NT2/D1 (cell line): Measurements from ENCODE around the gene NFIA.

Source experiments
- SUZ12 ChIP-seq: IDR thresholded peaks from 2 replicates; pipeline ENCODE4 v1.6.1; 2011; ENCODE audit not compliant: insufficient read length, insufficient read depth; ENCODE audit errors: extremely low read depth
- YY1 ChIP-seq: IDR thresholded peaks from 2 replicates; pipeline ENCODE4 v1.6.1; 2011; ENCODE audit not compliant: insufficient read length, insufficient read depth
- ZNF274 ChIP-seq: IDR thresholded peaks from 2 replicates; pipeline ENCODE4 v1.6.1; 2011; ENCODE audit warnings: mild to moderate bottlenecking, low read depth, low read length

DNA sequence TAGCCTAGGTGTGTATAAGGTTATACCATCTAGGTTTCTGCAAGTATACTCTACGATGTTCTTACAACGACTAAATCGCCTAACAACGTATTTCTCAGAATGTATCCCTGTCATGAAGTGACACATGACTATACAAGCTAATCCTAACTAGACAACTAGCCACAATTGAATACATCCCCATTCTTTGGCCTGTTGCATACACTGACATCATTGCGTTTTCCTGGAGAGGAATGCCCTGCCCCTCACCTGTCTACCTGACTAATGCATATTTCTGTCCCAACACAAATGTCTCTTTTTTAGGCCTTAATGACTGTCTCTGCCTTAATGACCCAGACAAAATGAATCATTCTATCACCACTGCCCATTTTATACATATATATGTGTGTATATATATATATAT is 8.5 kb upstream of the NFIA start:
- no peak for TF ChIP-seq ZNF274
- no peak for TF ChIP-seq YY1
- TF ChIP-seq SUZ12, result no peak
